SH-SY5Y (cell line): Measurements from ENCODE around the gene ACTR3C.

Experiments
- GATA2 ChIP-seq: IDR thresholded peaks from 2 replicates; pipeline ENCODE4 v1.6.1; 2011; ENCODE audit warnings: mild to moderate bottlenecking, low read depth, low read length
- GATA3 ChIP-seq: IDR thresholded peaks from 2 replicates; pipeline ENCODE4 v1.6.1; 2011; ENCODE audit warnings: low read depth, mild to moderate bottlenecking, low read length, moderate library complexity

GRCh38 chr7:150308575-150308974 is 14.8 kb downstream of the ACTR3C start:
- TF ChIP-seq GATA3 (no peak), GATA2 (no peak)
